ENCODE data around the gene KREMEN1.
"Not testable (repeated sequence)": the region's sequence is repeated elsewhere in the genome, so short reads cannot be mapped to it uniquely, and the experiment has no call there.

The KREMEN1 gene

DNA sequence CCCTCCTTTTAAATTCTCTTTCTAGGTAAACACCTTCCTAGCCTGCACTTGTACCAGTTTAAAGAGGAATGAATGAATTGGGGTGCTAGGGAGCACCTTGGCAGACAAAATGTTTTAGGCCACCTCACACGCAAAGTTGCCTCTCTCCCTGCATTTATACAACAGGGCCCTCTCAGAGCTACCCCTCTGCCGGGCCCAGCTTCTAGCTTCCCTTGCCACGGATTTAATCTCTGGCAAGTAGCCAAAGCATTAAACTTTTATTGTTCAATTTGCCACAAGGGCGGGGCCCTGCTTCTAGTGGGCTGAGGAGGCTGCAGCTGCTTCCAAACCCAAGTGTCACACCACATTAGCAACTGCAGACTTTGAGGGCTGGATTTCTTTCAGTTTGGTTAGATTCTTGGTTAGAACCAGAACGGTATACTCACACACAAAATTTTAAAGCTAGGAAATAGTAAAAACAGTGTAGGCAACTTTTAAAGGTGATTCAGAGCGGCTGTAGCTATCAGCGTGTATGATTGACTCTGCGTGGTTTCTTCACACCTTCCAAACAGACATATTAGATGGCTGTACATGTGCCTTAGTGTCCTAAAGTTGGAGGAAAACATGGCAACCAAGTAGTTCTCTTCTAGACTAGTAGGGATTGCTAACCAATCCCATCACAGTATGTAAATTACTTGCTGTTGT is 6.5 kb downstream of the KREMEN1 start:
- no peak for DNase-seq

DNA sequence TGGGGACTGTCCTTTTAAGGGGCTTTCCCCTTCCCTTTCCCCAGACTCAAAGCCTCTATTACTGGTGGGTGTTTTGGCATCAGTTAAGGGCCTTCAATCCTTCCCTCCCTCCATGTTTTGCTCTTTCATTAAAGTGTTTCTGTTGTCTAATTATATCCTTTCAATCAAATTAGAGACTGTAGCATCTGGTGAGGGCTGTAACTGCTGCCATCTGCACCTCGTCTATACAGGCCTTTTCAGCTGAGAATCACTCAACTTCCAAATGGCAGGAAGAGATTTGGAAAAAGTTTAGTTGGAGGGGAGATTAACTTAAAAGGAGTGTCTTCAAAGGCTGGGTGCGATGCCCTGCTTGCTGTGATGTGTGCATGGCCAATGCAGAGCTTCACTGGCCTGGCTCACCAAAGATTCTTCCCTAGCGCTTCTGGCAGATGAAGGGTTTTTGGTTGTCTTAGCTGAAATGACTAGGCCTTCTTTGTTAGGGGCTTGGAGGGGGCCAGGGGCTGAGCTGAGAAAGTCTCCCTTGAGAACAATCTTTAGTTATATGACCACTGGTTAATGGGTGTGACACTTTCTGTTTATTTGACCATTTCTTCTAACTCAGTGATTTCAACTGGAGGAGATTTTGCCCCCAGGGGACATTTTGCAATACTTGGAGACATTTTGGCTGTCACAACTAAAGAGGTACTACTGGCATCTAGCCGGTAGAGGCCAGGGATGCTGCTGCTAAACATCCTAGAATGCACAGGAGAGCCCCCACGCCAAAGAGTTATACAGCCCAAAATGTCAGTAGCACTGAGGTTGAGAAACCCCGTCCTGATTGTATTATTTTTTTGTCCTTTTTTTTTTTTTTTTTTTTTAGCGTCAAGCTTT is 7.5 kb downstream of the KREMEN1 start:
- DNase-seq: no peak

DNA sequence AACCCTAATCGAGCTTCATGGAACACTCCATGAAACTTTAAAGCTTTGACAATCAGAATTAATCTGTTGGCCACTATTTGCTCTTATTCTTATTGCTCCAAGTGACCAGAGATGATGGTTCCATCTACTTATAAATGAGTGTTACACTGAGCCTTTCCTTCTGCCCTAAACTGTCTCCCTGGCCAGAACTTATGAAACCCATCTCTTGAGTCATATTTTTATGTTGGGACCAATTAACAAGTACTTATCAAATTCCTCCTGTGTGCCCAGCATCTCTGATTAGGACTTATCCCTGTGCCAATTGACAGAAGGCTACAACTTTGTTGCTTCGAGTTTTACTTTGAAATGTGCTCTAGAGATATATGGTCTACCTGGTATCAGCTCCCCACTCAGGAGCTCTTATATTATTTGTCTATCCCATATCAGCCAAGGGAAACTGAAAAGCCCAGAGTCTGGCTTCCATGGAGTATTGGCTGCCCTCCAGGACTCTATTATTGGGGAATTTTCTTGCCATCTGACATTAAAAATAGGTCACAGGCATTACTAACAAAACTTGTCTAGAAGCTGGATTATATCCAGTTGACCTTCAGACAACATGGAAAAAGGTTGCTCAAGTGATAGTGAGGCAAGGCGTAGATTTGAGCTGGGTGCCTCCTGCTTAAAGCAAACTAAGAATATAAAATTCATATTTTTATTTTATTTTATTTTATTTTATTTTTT is 8.8 kb downstream of the KREMEN1 start:
- DNase-seq: no peak

- no peak for DNase-seq
Measured at GRCh38 chr22:29082826-29083545, 10.2 kb downstream of the KREMEN1 start.

DNA sequence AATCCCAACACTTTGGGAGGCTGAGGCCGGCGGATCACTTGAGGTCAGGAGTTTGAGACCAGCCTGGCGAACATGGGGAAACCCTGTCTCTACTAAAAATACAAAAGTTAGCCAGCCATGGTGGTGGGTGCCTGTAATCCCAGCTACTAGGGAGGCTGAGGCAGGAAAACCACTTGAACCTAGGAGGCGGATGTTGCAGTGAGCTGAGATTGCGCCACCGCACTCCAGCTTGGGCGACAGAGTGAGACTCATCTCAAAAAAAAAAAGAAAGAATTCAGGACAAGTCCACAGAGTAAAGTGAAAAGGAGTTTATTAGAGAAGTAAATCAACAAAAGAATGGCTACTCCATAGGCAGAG is 10.7 kb downstream of the KREMEN1 start:
- DNase-seq: not testable (repeated sequence)

- no peak for DNase-seq
Measured at GRCh38 chr22:29083933-29084591, 11.2 kb downstream of the KREMEN1 start.

- DNase-seq: no peak
Measured at GRCh38 chr22:29087012-29087411, 14.2 kb downstream of the KREMEN1 start.

- DNase-seq: no peak
Measured at GRCh38 chr22:29088809-29089208, 16.0 kb downstream of the KREMEN1 start.

- DNase-seq: no peak
Measured at GRCh38 chr22:29089507-29089906, 16.7 kb downstream of the KREMEN1 start.

DNA sequence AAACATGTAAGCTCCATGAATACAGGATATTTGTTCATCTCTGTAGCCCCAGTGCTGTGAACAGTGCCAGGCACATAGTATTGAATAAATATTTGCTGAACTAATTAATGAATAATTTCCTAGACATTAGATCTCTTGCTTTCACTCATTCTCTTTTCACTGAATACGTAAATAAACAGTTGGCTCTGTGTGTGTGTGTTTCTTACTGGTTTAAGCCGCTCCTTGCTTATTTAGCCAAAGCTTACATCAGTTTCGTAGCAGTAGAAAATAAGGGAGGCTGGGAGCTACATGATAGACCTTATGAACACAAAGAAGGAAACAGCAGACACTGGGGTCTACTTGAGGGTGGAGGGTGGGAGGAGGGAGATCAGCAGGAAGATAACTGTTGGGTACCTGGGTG is 17.2 kb downstream of the KREMEN1 start:
- DNase-seq: no peak

- DNase-seq: no peak
Measured at GRCh38 chr22:29092243-29092642, 19.4 kb downstream of the KREMEN1 start.

DNA sequence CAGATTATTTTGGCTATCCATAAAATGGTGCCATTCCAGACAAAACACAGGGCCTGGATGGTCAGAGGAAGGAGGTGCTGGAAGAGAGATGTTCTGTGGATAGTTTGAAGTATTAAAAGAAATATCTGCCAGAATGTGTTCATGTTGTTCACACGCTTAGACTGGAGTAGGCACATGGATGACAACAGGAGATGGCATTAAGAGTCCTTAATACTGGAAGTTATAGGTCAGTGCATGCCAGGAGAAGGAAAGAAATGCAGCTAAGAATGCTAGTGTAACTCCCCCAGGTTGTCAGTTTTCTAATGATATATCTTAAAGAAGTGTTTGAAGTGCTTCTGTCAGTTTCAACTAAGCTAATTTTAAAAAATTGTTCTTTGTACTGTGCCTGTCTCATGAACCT is 20.2 kb downstream of the KREMEN1 start:
- no peak for DNase-seq

- DNase-seq: no peak
Measured at GRCh38 chr22:29093501-29094300, 20.9 kb downstream of the KREMEN1 start.

DNA sequence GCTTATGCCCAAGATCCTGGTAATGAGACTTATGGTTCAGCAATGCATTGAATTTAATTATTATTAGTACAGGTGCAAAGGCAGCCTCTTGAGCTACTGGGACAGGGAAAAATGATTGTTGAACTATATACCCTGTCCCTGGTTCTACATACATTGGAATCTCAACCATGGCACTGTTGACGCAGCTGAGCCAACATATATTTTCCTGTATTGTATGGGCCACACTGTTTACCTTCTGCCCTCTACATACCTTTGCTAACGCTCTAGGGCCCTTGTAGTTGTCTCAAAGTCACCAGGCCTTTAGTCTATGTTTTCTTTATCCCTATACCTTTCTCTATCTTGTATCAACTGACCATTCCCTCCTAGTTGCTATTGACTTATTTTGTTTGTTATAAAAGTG is 22.6 kb downstream of the KREMEN1 start:
- no peak for DNase-seq

DNA sequence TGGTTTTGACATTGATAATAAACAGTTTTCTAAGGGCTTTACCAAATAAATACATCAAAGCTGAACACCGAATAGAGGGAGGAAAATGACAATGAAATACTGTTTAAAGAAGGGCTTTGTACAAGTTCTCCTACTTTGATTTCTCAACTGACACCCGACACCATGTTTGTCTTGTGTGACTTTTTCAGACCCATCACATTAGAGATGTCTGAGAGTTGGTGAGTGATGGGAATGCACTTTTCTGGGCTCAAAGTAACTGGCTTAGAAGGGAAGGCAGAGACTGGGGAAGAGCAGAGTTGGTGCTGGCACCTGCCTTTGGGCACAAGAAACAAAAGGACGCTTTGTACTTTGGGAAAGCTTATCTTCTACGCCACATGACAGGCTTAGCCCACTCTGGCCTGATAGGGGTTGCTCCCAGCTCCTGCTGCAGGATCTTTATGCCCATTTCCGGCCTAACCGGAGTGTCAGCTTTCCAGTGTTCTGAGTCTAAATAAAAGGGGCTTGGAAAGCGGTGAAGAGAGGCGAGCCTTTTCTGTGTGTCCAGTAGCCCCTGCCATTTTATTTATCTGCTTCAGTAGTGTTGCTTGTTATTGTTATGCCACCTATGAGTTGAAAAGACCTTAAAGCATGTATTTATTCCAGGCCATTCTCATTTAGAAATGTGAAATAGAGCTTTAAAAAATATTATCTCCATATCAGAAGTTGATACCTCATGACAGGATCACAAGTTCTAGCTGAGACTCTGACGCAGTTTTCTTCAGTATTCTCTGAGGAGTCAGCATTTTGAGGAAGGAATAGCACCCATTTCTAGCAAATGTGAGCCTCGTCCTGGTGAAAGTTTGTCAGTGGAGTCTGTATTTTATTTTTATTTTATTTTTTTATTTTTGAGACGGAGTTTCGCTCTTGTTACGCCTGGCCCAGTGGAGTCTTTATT is 24.2 kb downstream of the KREMEN1 start:
- no peak for DNase-seq

DNA sequence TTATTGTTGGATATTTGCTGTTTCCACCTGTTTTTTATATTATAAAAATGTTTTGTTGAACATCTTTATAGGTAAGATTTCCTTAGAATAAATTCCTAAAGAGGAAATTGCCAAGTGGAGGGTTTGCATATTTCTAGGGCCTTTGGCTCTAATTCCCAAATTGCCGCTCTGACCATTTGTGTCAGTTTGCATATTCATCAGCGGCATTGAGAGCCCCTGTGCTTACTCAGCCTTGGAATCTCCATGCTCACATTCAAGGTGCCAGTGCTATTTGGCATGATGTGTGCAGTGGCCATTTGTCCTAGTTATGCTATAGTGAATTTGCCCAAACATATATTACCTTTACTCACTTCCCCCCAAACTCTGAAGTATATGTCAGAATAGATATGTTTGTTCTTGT is 25.5 kb downstream of the KREMEN1 start:
- no peak for DNase-seq

DNA sequence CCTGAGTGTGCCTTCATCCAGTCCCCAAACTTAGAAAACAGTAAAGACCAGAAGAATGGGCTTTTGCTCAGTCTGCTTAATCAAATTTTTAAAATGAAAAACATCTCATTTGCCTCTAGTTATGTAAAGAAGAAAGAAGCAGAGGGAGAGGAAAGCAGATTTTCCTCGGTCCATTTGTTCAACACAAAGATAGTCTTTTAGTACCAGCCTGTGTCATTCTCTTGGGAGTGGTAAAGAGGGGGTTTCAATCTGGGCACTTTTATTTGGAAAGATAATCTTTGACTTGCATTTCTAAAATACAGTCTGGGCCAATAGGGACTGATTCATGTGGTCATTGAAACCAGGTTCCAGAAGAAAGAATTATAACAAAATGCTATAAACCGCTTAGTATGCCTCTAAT is 29.5 kb downstream of the KREMEN1 start:
- no peak for DNase-seq

GRCh38 chr22:29103121-29103520 is 30.3 kb downstream of the KREMEN1 start:
- no peak for DNase-seq

DNA sequence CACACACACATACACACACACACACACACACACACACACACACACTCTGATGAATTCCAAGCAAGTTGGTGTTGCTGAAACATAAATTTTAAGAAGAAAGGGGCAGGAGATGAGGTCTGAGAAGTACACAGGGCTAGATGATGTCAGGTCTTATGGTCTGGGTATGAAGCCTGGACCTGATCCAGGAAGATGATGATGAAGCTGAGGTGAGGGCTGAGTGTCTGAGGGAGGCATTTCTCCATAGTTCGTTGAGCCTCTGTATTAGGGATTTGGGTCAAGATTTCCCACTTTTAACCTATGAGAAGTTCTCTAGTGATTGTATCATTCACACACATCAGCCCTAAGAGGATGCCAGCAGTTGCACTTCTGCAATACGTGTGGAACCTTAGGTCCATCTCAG is 32.6 kb downstream of the KREMEN1 start:
- no peak for DNase-seq

GRCh38 chr22:29106839-29107238 is 34.0 kb downstream of the KREMEN1 start:
- no peak for DNase-seq

DNA sequence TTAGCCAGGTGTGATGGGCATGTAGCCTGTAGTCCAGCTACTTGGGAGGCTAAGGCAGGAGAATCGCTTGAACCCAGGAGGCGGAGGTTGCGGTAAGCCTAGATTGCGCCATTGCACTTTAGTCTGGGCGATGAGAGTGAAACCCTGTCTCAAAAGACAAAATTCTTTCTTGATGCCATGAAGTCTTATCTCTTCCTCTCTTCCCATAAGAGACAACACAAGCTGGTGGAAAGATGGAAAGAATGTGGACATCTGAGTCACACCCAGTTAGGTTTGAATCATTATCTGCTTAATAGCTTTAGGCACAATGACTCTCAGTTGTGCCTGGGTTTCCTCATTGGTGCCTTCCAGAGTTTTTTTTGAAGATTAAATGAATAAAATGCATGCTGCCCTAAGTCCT is 35.3 kb downstream of the KREMEN1 start:
- no peak for DNase-seq

All from activated CD4-positive, alpha-beta T cell treated with anti-CD3 and anti-CD28 coated beads, Interleukin-2, amount 50 U/mL, for 4 hours (primary cell).